Caco-2 (cell line): ENCODE measurements around the gene CEBPZOS. TPM values are rescaled to one million over a fixed set of nuclear protein-coding genes. Genes with fewer than 3 reads are reported as not detected.

ENCODE experiments used
- BruUV-seq: library from RNA; stranded (reverse); fragments of 400-500 nt; replicated peaks from 2 replicates; lab custom pipeline; 2021; lab: Mats Ljungman, UMichigan
- CTCF ChIA-PET: fragments of 300-600 bp; sonication (Branson Sonifier 250); formaldehyde crosslinking; loops from one replicate; lab custom pipeline; 2022; ENCODE audit warnings: antibody characterized with exemption; lab: Charles Lee
- POLR2A ChIA-PET: fragments of 300-600 bp; sonication (Branson Sonifier 250); formaldehyde crosslinking; loops from one replicate; lab custom pipeline; 2022; ENCODE audit warnings: antibody characterized with exemption; lab: Charles Lee
- DNase-seq, 2 experiments: peaks; one replicate each; pipeline versions ENCODE4 v3.0.0 to v3.0.0-alpha.2; 2020 to 2022
- H3K27me3 ChIP-seq: replicated peaks from 2 replicates; pipeline ENCODE4 v1.6.0; 2011; ENCODE audit warnings: low read length; ENCODE audit not compliant: control insufficient read depth, insufficient read depth
- H3K36me3 ChIP-seq: 2 replicates; pipeline ENCODE4 v1.5.1; 2011; ENCODE audit warnings: low read length; ENCODE audit not compliant: control insufficient read depth, insufficient read depth
- H3K4me1 ChIP-seq: fragments of 250-450 bp; sonication (Bioruptor Pico); 2 replicates; pipeline ENCODE4 v1.5.1; 2020; ENCODE audit warnings: mild to moderate bottlenecking
- H3K4me3 ChIP-seq: 2 replicates; pipeline ENCODE4 v1.5.1; 2011; ENCODE audit warnings: low read depth, mild to moderate bottlenecking, control low read depth, low read length
- H3K9me3 ChIP-seq: fragments of 250-450 bp; sonication (Bioruptor Pico); 2 replicates; pipeline ENCODE4 v1.5.1; 2020; ENCODE audit warnings: mild to moderate bottlenecking, moderate library complexity
- H3K27ac Mint-ChIP-seq: one replicate; pipeline ENCODE4 v1.8.0; 2022; ENCODE audit warnings: mixed read lengths; ENCODE audit not compliant: unreplicated experiment
- H3K27me3 Mint-ChIP-seq: one replicate; pipeline ENCODE4 v1.8.0; 2022; ENCODE audit warnings: mixed read lengths; ENCODE audit not compliant: insufficient read depth, unreplicated experiment
- H3K36me3 Mint-ChIP-seq: one replicate; pipeline ENCODE4 v1.8.0; 2022; ENCODE audit warnings: mild to moderate bottlenecking, mixed read lengths; ENCODE audit not compliant: insufficient read depth, unreplicated experiment
- H3K4me1 Mint-ChIP-seq: one replicate; pipeline ENCODE4 v1.8.0; 2022; ENCODE audit warnings: low read depth, mixed read lengths; ENCODE audit not compliant: unreplicated experiment
- H3K4me3 Mint-ChIP-seq: one replicate; pipeline ENCODE4 v1.8.0; 2022; ENCODE audit warnings: mild to moderate bottlenecking, moderate library complexity, mixed read lengths; ENCODE audit not compliant: unreplicated experiment
- H3K9me3 Mint-ChIP-seq: one replicate; pipeline ENCODE4 v1.8.0; 2022; ENCODE audit warnings: mixed read lengths; ENCODE audit not compliant: unreplicated experiment
- CTCF ChIP-seq, 2 experiments: fragments of 200-600 bp in 1 of 2; IDR thresholded peaks; 1 replicate in 1 of 2; 2 replicates in 1 of 2; pipeline versions ENCODE4 v1.5.1 to v1.8.0; 2011 to 2022; ENCODE audit warnings: antibody characterized with exemption in 1 of 2, control low read depth in 1 of 2, inconsistent platforms in 1 of 2, low read depth in 1 of 2, low read length in 1 of 2, mild to moderate bottlenecking in 1 of 2, moderate library complexity in 1 of 2; ENCODE audit not compliant: insufficient read depth in 1 of 2, severe bottlenecking in 1 of 2, unreplicated experiment in 1 of 2
- intact Hi-C: fragments of 100-400 bp; cut with micrococcal nuclease; formaldehyde crosslinking; loops from one replicate; pipeline ENCODE4 v1.10.0; 2022; ENCODE audit not compliant: unreplicated experiment
- total RNA-seq: library from RNA; stranded (reverse); gene quantifications from 2 replicates; pipeline ENCODE4 v1.2.3, GENCODE V29; 2022

The CEBPZOS gene
- total RNA-seq, 1 experiment from 2014 or later, result 56.0 TPM

- Mint-ChIP-seq H3K27me3 (no peaks in the 10 kb centered on the region), H3K27ac (no peak overlapping the region), H3K36me3 (peaks cover 93% of the 10 kb centered on the region), H3K4me1 (no peaks in the 10 kb centered on the region), H3K4me3 (no peak overlapping the region), H3K9me3 (peaks cover 14% of the 10 kb centered on the region)
- H3K36me3 ChIP-seq, result peaks cover 4% of the 10 kb centered on the region
- peaks cover 6% of the 10 kb centered on the region; the same call in 1 of the 2 replicates for H3K9me3 ChIP-seq
- no peak overlapping the region for H3K4me3 ChIP-seq
- H3K4me1 ChIP-seq, result no peaks in the 10 kb centered on the region
- no peak for TF ChIP-seq CTCF (IDR thresholded peaks at IDR 0.05; ENCODE audit: insufficient read depth in 1 of 2, low read depth in 1 of 2, low read length in 1 of 2, severe bottlenecking in 1 of 2, unreplicated experiment in 1 of 2)
- DNase-seq, result no peak
- POLR2A ChIA-PET, result no interaction called here
- no peaks in the 10 kb centered on the region for H3K27me3 ChIP-seq
- intact Hi-C loops, result no loop called here
- CTCF ChIA-PET, result no interaction called here
- BruUV-seq, result no TSS peak
Observed at GRCh38 chr2:37211939-37212338, 15.6 kb downstream of the CEBPZOS start.

GRCh38 chr2:37215250-37215649 lies 19.0 kb downstream of the CEBPZOS start:
- H3K9me3 ChIP-seq, result no peaks in the 10 kb centered on the region
- Mint-ChIP-seq H3K36me3 (peaks cover 92% of the 10 kb centered on the region), H3K4me1 (no peaks in the 10 kb centered on the region), H3K27ac (no peak overlapping the region), H3K9me3 (no peaks in the 10 kb centered on the region), H3K27me3 (no peaks in the 10 kb centered on the region), H3K4me3 (no peak overlapping the region)
- no peak for DNase-seq
- no peaks in the 10 kb centered on the region for H3K4me1 ChIP-seq
- ChIA-PET CTCF (no interaction called here), POLR2A (no interaction called here)
- peaks cover 1% of the 10 kb centered on the region for H3K36me3 ChIP-seq
- intact Hi-C loops, result no loop called here
- H3K4me3 ChIP-seq, result no peak overlapping the region
- no peak for TF ChIP-seq CTCF (IDR thresholded peaks at IDR 0.05; ENCODE audit: insufficient read depth in 1 of 2, low read depth in 1 of 2, low read length in 1 of 2, severe bottlenecking in 1 of 2, unreplicated experiment in 1 of 2)
- H3K27me3 ChIP-seq, result no peaks in the 10 kb centered on the region
- BruUV-seq, result no TSS peak

GRCh38 chr2:37219046-37219445 lies 22.8 kb downstream of the CEBPZOS start:
- no peak for DNase-seq
- Histone ChIP-seq H3K9me3 (no peaks in the 10 kb centered on the region), H3K27me3 (no peaks in the 10 kb centered on the region), H3K4me1 (no peaks in the 10 kb centered on the region), H3K4me3 (no peak overlapping the region), H3K36me3 (peaks cover 5% of the 10 kb centered on the region)
- Mint-ChIP-seq H3K36me3 (peaks cover 91% of the 10 kb centered on the region), H3K4me1 (no peaks in the 10 kb centered on the region), H3K27me3 (no peaks in the 10 kb centered on the region), H3K27ac (no peak overlapping the region), H3K4me3 (no peak overlapping the region), H3K9me3 (no peaks in the 10 kb centered on the region)
- no peak for TF ChIP-seq CTCF (IDR thresholded peaks at IDR 0.05; ENCODE audit: insufficient read depth in 1 of 2, low read depth in 1 of 2, low read length in 1 of 2, severe bottlenecking in 1 of 2, unreplicated experiment in 1 of 2)
- intact Hi-C loops, result no loop called here
- no TSS peak for BruUV-seq
- ChIA-PET POLR2A (interaction anchor here (0.6 kb wide), 1 partner anchor 448 kb away, joined by 3 read pairs; no protein-coding TSS in a partner anchor), CTCF (no interaction called here)
